ENCODE results near the gene TP53TG3. TPM values are rescaled to one million over a fixed set of nuclear protein-coding genes. Genes with fewer than 3 reads are reported as not detected.

TP53TG3 gene
- not detected in 2 replicates for total RNA-seq

DNA sequence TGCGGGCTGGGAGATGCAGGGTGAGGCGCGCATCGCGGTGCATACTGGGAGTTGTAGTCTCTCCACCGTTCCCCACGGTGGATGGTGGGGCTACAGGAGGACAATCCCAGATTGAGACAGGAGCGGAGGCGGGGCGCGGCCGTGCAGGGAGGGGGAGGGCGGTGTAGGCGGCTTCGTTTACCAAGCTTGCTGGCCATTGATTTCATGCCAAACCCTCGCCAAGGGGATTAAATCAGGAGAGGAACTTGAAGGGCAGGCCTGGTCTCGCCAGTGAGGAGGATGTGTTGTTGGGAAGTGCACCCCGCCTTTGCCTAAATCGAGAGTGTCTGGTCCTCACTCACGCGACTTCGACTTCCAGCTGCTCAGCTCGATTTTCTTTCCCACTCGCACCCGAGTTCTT lies at the start of gene TP53TG3:
Gene TP53TG3 (minus strand): TSS at position 101 of the 400 bp plus-strand sequence. CDS start 68 bp downstream, at position 33.

Data from endothelial cell of coronary artery (primary cell).